HepG2 (cell line): ENCODE measurements around the gene UNG. TPM values are rescaled to one million over a fixed set of nuclear protein-coding genes. Genes with fewer than 3 reads are reported as not detected.

ENCODE experiments used
- ARNTL ChIP-seq: sonication (generic); formaldehyde crosslinking; IDR thresholded peaks from 2 replicates; pipeline ENCODE4 v1.4.0; 2020; ENCODE audit warnings: mild to moderate bottlenecking, missing genetic modification reagents
- CBX1 ChIP-seq: IDR thresholded peaks from one replicate; pipeline ENCODE4 v1.6.1; 2016; ENCODE audit warnings: antibody characterized with exemption, low read depth
- CREM ChIP-seq, 2 experiments: sonication (generic) in 1 of 2; formaldehyde crosslinking in 1 of 2; IDR thresholded peaks; 2 replicates each; pipeline versions ENCODE4 v1.4.0 to v1.6.1; 2016 to 2020; ENCODE audit warnings: antibody characterized with exemption in 1 of 2, mild to moderate bottlenecking in 1 of 2, missing genetic modification reagents in 1 of 2
- ELF1 ChIP-seq: sonication (generic); formaldehyde crosslinking; IDR thresholded peaks from 2 replicates; pipeline ENCODE4 v1.4.0; 2020; ENCODE audit warnings: missing genetic modification reagents
- FOXA1 ChIP-seq, 2 experiments: fragments of 450-650 bp in 1 of 2; sonication (generic) in 1 of 2; formaldehyde crosslinking in 1 of 2; IDR thresholded peaks; 2 replicates each; pipeline versions ENCODE4 v1.4.0 to v1.6.1; 2016 to 2020; ENCODE audit warnings: missing genetic modification reagents in 1 of 2
- RBM22 ChIP-seq: fragments of 200-400 bp; formaldehyde crosslinking; optimal IDR thresholded peaks from 2 replicates; pipeline ENCODE3; 2017; ENCODE audit warnings: mild to moderate bottlenecking, low read length, moderate library complexity
- ZIK1 ChIP-seq: sonication (generic); formaldehyde crosslinking; IDR thresholded peaks from 2 replicates; pipeline ENCODE4 v1.5.0; 2020; ENCODE audit warnings: mild to moderate bottlenecking, low read depth, missing genetic modification reagents, borderline replicate concordance
- ZNF20 ChIP-seq: sonication (generic); formaldehyde crosslinking; IDR thresholded peaks from 2 replicates; pipeline ENCODE4 v1.4.0; 2020; ENCODE audit warnings: mild to moderate bottlenecking, moderate library complexity, missing genetic modification reagents
- ZNF263 ChIP-seq: sonication (generic); formaldehyde crosslinking; IDR thresholded peaks from 2 replicates; pipeline ENCODE4 v1.4.0; 2020; ENCODE audit warnings: missing genetic modification reagents
- ZNF44 ChIP-seq: sonication (generic); formaldehyde crosslinking; IDR thresholded peaks from 2 replicates; pipeline ENCODE4 v1.5.1; 2020; ENCODE audit warnings: mild to moderate bottlenecking, missing genetic modification reagents
- ZNF598 ChIP-seq: sonication (generic); formaldehyde crosslinking; IDR thresholded peaks from 2 replicates; pipeline ENCODE4 v1.5.1; 2020; ENCODE audit warnings: mild to moderate bottlenecking, missing genetic modification reagents, borderline replicate concordance
- ZNF790 ChIP-seq: sonication (generic); formaldehyde crosslinking; IDR thresholded peaks from 2 replicates; pipeline ENCODE4 v1.8.0; 2022; ENCODE audit warnings: missing genetic modification reagents, mild to moderate bottlenecking, borderline replicate concordance
- ZNF879 ChIP-seq: sonication (generic); formaldehyde crosslinking; IDR thresholded peaks from 2 replicates; pipeline ENCODE4 v1.8.1; 2023; ENCODE audit warnings: missing genetic modification reagents
- polyA plus RNA-seq, 8 experiments: library from polyadenylated mRNA; depleted of rRNA in 3 of 8; stranded (reverse) in 7 of 8; unstranded in 1 of 8; fragments of >200 nt; fragmentation: Illumina TruSeq in 4 of 8; extraction: Trizol in 4 of 8; gene quantifications; 2 replicates each; pipeline versions ENCODE4 v1.2.1 to v1.2.3, GENCODE V29; 2011 to 2016; ENCODE audit warnings: low read depth in 4 of 8, missing spikeins in 1 of 8, mixed read lengths in 1 of 8; ENCODE audit not compliant: insufficient read depth in 1 of 8
- total RNA-seq, 5 experiments: library from RNA; depleted of rRNA; stranded (reverse); fragments of >200 nt; fragmentation: Illumina TruSeq; extraction: Trizol; gene quantifications; 2 replicates each; pipeline ENCODE4 v1.2.3, GENCODE V29; 2016; ENCODE audit warnings: low read depth in 1 of 5
- TF ChIP-seq, protein P1 (sequence below): sonication (generic); formaldehyde crosslinking; IDR thresholded peaks from 2 replicates; pipeline ENCODE4 v1.8.1; 2023; ENCODE audit warnings: mild to moderate bottlenecking, missing genetic modification reagents
- TF ChIP-seq, protein P2 (sequence below): IDR thresholded peaks from 2 replicates; pipeline ENCODE4 v1.6.1; 2012; ENCODE audit warnings: inconsistent platforms
- TF ChIP-seq, protein P3 (sequence below): sonication (generic); formaldehyde crosslinking; IDR thresholded peaks from 2 replicates; pipeline ENCODE4 v1.5.1; 2020; ENCODE audit warnings: mild to moderate bottlenecking, missing genetic modification reagents
- TF ChIP-seq, protein P4 (sequence below): sonication (generic); formaldehyde crosslinking; IDR thresholded peaks from 2 replicates; pipeline ENCODE4 v1.5.0; 2020; ENCODE audit warnings: missing genetic modification reagents

Gene UNG
- total and polyA plus RNA-seq, 2 of the 13 experiments (the other 11 are each of a cell fraction or from before 2014, with no cell fraction given), result 23.3 to 114 TPM

DNA sequence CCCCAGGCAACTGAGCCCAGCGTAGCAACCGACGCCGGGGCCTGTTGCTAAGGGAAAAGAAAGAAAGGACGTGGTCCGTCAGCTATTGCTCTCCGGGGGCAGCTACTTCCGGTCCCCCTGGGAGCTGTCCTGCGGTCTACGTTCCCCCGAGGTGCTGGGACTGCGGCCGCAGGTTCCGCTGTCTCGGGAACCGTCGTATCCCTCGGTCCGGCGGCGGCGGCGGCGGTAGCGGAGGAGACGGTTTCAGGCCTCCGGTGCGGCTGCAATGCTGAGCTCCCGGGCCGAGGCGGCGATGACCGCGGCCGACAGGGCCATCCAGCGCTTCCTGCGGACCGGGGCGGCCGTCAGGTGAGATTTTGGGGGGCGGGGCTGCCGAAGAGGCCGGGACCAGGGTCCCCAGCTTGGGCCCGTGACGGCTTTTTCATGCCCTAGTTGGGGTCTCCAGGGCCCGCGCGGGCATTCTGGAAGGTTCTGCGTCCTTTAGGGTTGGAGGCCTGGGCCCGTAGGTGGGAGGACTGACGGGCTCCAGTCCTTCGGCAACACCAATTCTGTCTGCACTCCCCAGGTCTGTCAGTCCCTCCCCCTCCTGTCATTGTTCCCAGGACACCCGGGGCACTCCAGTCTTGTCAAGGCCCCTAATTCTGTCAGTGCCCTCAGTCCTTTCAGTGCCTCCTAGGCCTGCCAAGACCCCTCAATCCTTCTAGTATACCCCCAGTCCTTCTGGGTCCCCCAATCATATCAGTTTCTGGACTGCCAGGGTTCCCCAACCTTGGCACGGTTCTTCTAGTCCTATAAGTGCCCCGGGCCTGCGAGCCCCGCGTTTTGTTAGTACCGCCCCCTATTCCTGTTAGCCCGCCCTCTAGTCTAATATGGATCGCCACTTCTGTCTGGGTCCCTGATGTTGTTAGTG, 44.7 kb upstream of the UNG start, which contains the start of gene USP30 (continued):
- TF ChIP-seq ZNF790 (no peak; the same call in 1 of the 2 replicates), ZNF598 (CRISPR knock-in tag) (peak; percentile 45; the same call in 1 of the 2 replicates), CREM (IDR thresholded peaks at IDR 0.05) (peak; percentile 49; the same call in 1 of the 2 replicates), CREM (CRISPR knock-in tag; IDR thresholded peaks at IDR 0.05) (no peak), CBX1 (peak; percentile 94), ELF1 (CRISPR knock-in tag) (peak; percentile 80), ZIK1 (peak; percentile 82; the same call in 1 of the 2 replicates), ARNTL (CRISPR knock-in tag) (0 out of 2 replicates have a peak, but pooled peaks have one; percentile 46), FOXA1 (IDR thresholded peaks at IDR 0.05) (no peak), FOXA1 (CRISPR knock-in tag; IDR thresholded peaks at IDR 0.05) (0 out of 2 replicates have a peak, but pooled peaks have one; percentile 51), ZNF879 (CRISPR knock-in tag) (no peak; the same call in 1 of the 2 replicates), ZNF44 (CRISPR knock-in tag) (peak; percentile 95; the same call in 1 of the 2 replicates), ZNF20 (CRISPR knock-in tag) (no peak), ZNF263 (CRISPR knock-in tag) (peak; percentile 60; the same call in 1 of the 2 replicates), RBM22 (peak; percentile 96)
- TF ChIP-seq, protein P1, sequence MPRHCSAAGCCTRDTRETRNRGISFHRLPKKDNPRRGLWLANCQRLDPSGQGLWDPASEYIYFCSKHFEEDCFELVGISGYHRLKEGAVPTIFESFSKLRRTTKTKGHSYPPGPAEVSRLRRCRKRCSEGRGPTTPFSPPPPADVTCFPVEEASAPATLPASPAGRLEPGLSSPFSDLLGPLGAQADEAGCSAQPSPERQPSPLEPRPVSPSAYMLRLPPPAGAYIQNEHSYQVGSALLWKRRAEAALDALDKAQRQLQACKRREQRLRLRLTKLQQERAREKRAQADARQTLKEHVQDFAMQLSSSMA (CRISPR knock-in tag), result 0 out of 2 replicates have a peak, but pooled peaks have one; percentile 21
- TF ChIP-seq, protein P2, sequence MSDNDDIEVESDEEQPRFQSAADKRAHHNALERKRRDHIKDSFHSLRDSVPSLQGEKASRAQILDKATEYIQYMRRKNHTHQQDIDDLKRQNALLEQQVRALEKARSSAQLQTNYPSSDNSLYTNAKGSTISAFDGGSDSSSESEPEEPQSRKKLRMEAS, result peak; percentile 87
- TF ChIP-seq, protein P3, sequence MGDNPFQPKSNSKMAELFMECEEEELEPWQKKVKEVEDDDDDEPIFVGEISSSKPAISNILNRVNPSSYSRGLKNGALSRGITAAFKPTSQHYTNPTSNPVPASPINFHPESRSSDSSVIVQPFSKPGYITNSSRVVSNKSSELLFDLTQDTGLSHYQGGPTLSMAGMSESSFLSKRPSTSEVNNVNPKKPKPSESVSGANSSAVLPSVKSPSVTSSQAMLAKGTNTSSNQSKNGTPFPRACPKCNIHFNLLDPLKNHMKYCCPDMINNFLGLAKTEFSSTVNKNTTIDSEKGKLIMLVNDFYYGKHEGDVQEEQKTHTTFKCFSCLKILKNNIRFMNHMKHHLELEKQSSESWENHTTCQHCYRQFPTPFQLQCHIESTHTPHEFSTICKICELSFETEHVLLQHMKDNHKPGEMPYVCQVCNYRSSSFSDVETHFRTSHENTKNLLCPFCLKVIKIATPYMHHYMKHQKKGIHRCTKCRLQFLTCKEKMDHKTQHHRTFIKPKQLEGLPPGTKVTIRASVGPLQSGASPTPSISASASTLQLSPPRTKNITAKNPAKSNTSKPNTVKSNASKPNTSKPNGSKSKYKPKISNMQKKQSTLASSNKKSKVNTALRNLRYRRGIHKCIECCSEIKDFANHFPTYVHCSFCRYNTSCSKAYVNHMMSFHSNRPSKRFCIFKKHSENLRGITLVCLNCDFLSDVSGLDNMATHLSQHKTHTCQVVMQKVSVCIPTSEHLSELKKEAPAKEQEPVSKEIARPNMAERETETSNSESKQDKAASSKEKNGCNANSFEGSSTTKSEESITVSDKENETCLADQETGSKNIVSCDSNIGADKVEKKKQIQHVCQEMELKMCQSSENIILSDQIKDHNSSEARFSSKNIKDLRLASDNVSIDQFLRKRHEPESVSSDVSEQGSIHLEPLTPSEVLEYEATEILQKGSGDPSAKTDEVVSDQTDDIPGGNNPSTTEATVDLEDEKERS (CRISPR knock-in tag), result no peak; the same call in 1 of the 2 replicates
- TF ChIP-seq, protein P4, sequence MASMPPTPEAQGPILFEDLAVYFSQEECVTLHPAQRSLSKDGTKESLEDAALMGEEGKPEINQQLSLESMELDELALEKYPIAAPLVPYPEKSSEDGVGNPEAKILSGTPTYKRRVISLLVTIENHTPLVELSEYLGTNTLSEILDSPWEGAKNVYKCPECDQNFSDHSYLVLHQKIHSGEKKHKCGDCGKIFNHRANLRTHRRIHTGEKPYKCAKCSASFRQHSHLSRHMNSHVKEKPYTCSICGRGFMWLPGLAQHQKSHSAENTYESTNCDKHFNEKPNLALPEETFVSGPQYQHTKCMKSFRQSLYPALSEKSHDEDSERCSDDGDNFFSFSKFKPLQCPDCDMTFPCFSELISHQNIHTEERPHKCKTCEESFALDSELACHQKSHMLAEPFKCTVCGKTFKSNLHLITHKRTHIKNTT, result no peak
